Stomach (tissue), 4 donors: ENCODE results near the gene SYCE1L.

Experiments used
- POLR2A ChIP-seq, 4 donors: fragments of 450-650 bp; IDR thresholded peaks; one replicate each; pipeline ENCODE4 v1.6.1; 2016; ENCODE audit warnings: antibody characterized with exemption in 4 of 4, control low read depth in 2 of 4, mild to moderate bottlenecking in 1 of 4, moderate library complexity in 1 of 4
- POLR2AphosphoS5 ChIP-seq, 3 donors: sonication (generic); formaldehyde crosslinking; IDR thresholded peaks; one replicate each; pipeline ENCODE4 v1.6.1; 2016; ENCODE audit warnings: antibody characterized with exemption in 3 of 3
- TF ChIP-seq, protein P1 (sequence below), 7 experiments: fragments of 450-650 bp in 4 of 7; fragments of 200-600 bp in 3 of 7; sonication (generic) in 3 of 7; IDR thresholded peaks; one replicate each; pipeline ENCODE4 v1.5.1; 2016 to 2019; ENCODE audit warnings: antibody characterized with exemption in 7 of 7, control low read depth in 2 of 7, mild to moderate bottlenecking in 1 of 7

DNA sequence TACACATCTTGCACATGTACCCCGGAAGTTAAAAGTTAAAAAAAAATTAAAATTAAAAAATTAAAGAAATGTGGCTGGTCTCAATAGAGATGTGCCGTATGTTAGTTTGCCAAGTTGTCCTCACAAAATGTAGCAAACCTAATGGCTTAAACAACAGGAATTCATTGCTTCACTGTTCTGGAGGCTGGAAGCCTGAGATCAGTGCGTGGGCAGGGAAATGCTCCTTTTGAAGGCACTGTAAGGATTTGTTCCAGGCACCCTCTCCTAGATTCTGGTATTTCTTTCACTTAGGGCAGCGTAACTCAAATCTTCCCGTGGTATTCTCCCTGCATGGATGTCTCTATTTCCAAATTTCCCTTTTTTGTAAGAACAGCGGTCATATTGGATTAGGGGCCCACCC, 40.9 kb upstream of the SYCE1L start:
- TF ChIP-seq POLR2AphosphoS5 (IDR thresholded peaks at IDR 0.05) = no peak
- TF ChIP-seq, protein P1, sequence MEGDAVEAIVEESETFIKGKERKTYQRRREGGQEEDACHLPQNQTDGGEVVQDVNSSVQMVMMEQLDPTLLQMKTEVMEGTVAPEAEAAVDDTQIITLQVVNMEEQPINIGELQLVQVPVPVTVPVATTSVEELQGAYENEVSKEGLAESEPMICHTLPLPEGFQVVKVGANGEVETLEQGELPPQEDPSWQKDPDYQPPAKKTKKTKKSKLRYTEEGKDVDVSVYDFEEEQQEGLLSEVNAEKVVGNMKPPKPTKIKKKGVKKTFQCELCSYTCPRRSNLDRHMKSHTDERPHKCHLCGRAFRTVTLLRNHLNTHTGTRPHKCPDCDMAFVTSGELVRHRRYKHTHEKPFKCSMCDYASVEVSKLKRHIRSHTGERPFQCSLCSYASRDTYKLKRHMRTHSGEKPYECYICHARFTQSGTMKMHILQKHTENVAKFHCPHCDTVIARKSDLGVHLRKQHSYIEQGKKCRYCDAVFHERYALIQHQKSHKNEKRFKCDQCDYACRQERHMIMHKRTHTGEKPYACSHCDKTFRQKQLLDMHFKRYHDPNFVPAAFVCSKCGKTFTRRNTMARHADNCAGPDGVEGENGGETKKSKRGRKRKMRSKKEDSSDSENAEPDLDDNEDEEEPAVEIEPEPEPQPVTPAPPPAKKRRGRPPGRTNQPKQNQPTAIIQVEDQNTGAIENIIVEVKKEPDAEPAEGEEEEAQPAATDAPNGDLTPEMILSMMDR (IDR thresholded peaks at IDR 0.05) = no peak
- TF ChIP-seq POLR2A (IDR thresholded peaks at IDR 0.05) = no peak
